GM12864 (cell line): ENCODE data around the gene KCNV2.
A peak's percentile ranks its signal among the peaks of the same experiment; 100 is the strongest.

Experiments
- DNase-seq: peaks from one replicate; pipeline ENCODE4 v3.0.0-alpha.2; 2011; ENCODE audit warnings: low read depth
- H3K4me3 ChIP-seq: 2 replicates; pipeline ENCODE4 v1.5.1; 2011; ENCODE audit warnings: mild to moderate bottlenecking, low read depth, low read length, control low read depth
- CTCF ChIP-seq: IDR thresholded peaks from 2 replicates; pipeline ENCODE4 v1.5.1; 2011; ENCODE audit warnings: low read depth, mild to moderate bottlenecking, moderate library complexity, low read length, control low read depth, inconsistent platforms; ENCODE audit errors: missing control alignments

Gene KCNV2

DNA sequence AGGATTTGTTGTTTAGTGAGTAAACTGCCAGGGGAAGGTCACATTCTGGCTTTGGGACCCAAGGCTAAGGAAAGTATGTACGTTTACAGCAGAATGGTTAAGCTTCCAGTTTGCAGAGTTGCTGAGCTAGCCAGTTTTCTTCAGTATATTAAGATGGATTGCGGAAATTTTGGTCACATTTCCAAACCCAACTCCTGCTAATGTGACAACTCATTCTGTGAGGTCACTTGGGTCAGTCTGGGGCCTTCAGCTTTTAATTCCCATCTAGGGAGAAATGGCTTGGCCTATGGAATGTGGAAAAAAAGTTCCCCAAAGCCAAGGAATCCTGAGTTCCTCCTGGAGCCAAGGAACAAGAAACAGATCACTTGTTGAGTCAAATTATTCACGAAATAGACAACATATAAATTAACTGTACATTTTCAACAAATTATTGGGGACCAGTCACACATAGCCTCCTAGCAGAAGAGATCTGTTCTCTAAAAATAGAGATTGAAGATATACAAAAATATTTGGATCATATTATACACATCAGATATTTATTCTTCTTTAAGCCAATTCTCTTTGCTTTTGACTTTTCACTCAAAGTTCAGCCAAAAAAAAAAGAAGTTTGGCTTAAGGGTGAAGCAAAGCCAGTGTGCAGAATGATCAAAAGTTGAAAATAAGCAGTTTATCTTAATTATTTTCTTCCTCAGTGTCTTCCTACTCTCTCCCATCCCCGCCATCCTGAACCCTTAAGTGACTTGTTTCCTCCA is 8.8 kb downstream of the KCNV2 start:
- no peak for DNase-seq
- TF ChIP-seq CTCF: no peak

GRCh38 chr9:2726650-2727340 is 9.5 kb downstream of the KCNV2 start:
- DNase-seq: no peak
- no peak for TF ChIP-seq CTCF
- H3K4me3 ChIP-seq: no peak overlapping the region

More for the DNA sequence above, 8.8 kb downstream of the KCNV2 start:
- no peak overlapping the region for H3K4me3 ChIP-seq

GRCh38 chr9:2727374-2727773 is 10.1 kb downstream of the KCNV2 start:
- H3K4me3 ChIP-seq: no peak overlapping the region
- no peak for DNase-seq
- TF ChIP-seq CTCF: no peak

GRCh38 chr9:2727966-2728613 is 10.8 kb downstream of the KCNV2 start:
- DNase-seq: peak; percentile 33
- H3K4me3 ChIP-seq: no peak overlapping the region
- TF ChIP-seq CTCF: peak; percentile 78

DNA sequence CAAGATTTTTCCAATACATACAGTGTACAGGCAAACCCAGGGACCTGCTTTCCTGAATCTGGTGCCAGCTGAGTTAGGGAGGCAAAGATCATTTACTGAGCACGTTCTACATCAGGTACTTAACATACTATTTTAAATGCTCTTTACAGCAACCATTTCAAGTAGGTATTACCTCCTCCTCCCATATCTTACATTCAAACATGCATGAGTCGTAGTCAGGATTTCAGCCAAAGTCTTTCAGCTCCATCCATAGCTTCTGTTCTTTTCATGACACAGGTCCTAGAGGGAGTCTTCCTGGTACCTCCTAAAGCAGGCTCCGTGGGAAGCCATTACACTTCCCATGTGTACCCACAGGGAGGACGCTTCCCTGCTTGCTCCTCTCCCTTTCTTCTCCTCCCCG is 11.7 kb downstream of the KCNV2 start:
- no peak for TF ChIP-seq CTCF
- no peak overlapping the region for H3K4me3 ChIP-seq
- no peak for DNase-seq

DNA sequence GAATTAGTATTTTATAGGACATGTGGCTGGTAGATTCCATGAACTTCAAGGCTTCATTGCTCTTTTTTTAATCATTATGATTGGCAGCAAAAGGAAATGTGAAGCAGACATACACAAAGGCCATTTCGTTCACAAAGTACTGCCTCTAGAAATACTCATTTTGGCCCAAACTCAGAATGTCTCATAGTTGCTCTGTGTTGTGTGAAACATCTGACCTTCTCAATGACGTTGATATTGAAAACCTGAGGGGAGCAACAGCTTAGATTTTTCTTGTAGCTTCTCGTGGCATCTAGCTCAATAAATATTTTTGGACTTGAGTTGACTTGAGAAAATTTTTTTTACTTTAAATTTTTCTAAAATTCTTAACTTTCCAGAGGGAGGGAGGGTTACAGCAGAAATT is 12.4 kb downstream of the KCNV2 start:
- no peak for TF ChIP-seq CTCF
- DNase-seq: no peak
- no peak overlapping the region for H3K4me3 ChIP-seq
